ENCODE results near the gene RCAN1.
"Not testable (repeated sequence)": the region's sequence is repeated elsewhere in the genome, so short reads cannot be mapped to it uniquely, and the experiment has no call there.

The RCAN1 gene

GRCh38 chr21:34558166-34558565 lies 56.7 kb downstream of the RCAN1 start:
- Histone ChIP-seq H3K27ac (ENCODE audit: low read length) (no peak overlapping the region), H2AFZ (ENCODE audit: low read depth, low read length) (no peak overlapping the region), H3K4me2 (ENCODE audit: low read length) (no peak overlapping the region), H3K27me3 (ENCODE audit: low read depth, low read length) (no peaks in the 10 kb centered on the region), H3K36me3 (replicated peaks; ENCODE audit: low read depth, low read length) (no peaks in the 10 kb centered on the region), H3K4me3 (ENCODE audit: low read length) (no peak overlapping the region), H3K9me3 (ENCODE audit: insufficient read depth, low read length) (no peaks in the 10 kb centered on the region), H3K9ac (ENCODE audit: low read length) (no peak overlapping the region), H3K4me1 (ENCODE audit: low read length) (peaks cover 4% of the 10 kb centered on the region; the same call in 1 of the 2 replicates), H3K79me2 (ENCODE audit: low read length) (no peaks in the 10 kb centered on the region), H4K20me1 (ENCODE audit: insufficient read depth, low read length) (no peaks in the 10 kb centered on the region)
- no peak for TF ChIP-seq EZH2phosphoT487 (IDR thresholded peaks at IDR 0.05; ENCODE audit: low read depth)
- no peak for TF ChIP-seq CTCF (IDR thresholded peaks at IDR 0.05; ENCODE audit: low read depth, low read length)

- Histone ChIP-seq H3K36me3 (replicated peaks; ENCODE audit: low read depth, low read length) (no peaks in the 10 kb centered on the region), H2AFZ (ENCODE audit: low read depth, low read length) (no peak overlapping the region), H4K20me1 (ENCODE audit: insufficient read depth, low read length) (no peaks in the 10 kb centered on the region), H3K9me3 (ENCODE audit: insufficient read depth, low read length) (no peaks in the 10 kb centered on the region), H3K4me3 (ENCODE audit: low read length) (no peak overlapping the region), H3K4me2 (ENCODE audit: low read length) (no peak overlapping the region), H3K4me1 (ENCODE audit: low read length) (peaks cover 4% of the 10 kb centered on the region; the same call in 1 of the 2 replicates), H3K27me3 (ENCODE audit: low read depth, low read length) (no peaks in the 10 kb centered on the region), H3K9ac (ENCODE audit: low read length) (no peak overlapping the region), H3K27ac (ENCODE audit: low read length) (no peak overlapping the region), H3K79me2 (ENCODE audit: low read length) (no peaks in the 10 kb centered on the region)
- TF ChIP-seq CTCF (IDR thresholded peaks at IDR 0.05; ENCODE audit: low read depth, low read length), result no peak
- TF ChIP-seq EZH2phosphoT487 (IDR thresholded peaks at IDR 0.05; ENCODE audit: low read depth), result no peak
Measured at GRCh38 chr21:34557261-34557660, 57.7 kb downstream of the RCAN1 start.

GRCh38 chr21:34554670-34555069 lies 60.2 kb downstream of the RCAN1 start:
- not testable (repeated sequence) for H3K79me2 ChIP-seq (ENCODE audit: low read length); H3K4me1 ChIP-seq (ENCODE audit: low read length); H2AFZ ChIP-seq (ENCODE audit: low read depth, low read length); H3K27me3 ChIP-seq (ENCODE audit: low read depth, low read length); H4K20me1 ChIP-seq (ENCODE audit: insufficient read depth, low read length); H3K4me2 ChIP-seq (ENCODE audit: low read length); H3K4me3 ChIP-seq (ENCODE audit: low read length); H3K9ac ChIP-seq (ENCODE audit: low read length); H3K36me3 ChIP-seq (replicated peaks; ENCODE audit: low read depth, low read length); H3K27ac ChIP-seq (ENCODE audit: low read length); H3K9me3 ChIP-seq (ENCODE audit: insufficient read depth, low read length)

GRCh38 chr21:34554227-34554626 lies 60.7 kb downstream of the RCAN1 start:
- Histone ChIP-seq H3K9me3 (ENCODE audit: insufficient read depth, low read length) (no peaks in the 10 kb centered on the region), H3K27me3 (ENCODE audit: low read depth, low read length) (no peaks in the 10 kb centered on the region), H3K4me3 (ENCODE audit: low read length) (no peak overlapping the region), H3K79me2 (ENCODE audit: low read length) (no peaks in the 10 kb centered on the region), H3K9ac (ENCODE audit: low read length) (no peak overlapping the region), H4K20me1 (ENCODE audit: insufficient read depth, low read length) (no peaks in the 10 kb centered on the region), H3K36me3 (replicated peaks; ENCODE audit: low read depth, low read length) (no peaks in the 10 kb centered on the region), H3K27ac (ENCODE audit: low read length) (no peak overlapping the region), H3K4me1 (ENCODE audit: low read length) (peaks cover 4% of the 10 kb centered on the region; the same call in 1 of the 2 replicates), H3K4me2 (ENCODE audit: low read length) (no peak overlapping the region), H2AFZ (ENCODE audit: low read depth, low read length) (no peak overlapping the region)
- TF ChIP-seq EZH2phosphoT487 (IDR thresholded peaks at IDR 0.05; ENCODE audit: low read depth), result no peak
- TF ChIP-seq CTCF (IDR thresholded peaks at IDR 0.05; ENCODE audit: low read depth, low read length), result no peak

All from OCI-LY3 (cell line).